Liver (tissue), 3 donors: Measurements from ENCODE around the gene ZNF587B.

Source experiments
- EGR1 ChIP-seq, 2 donors: IDR thresholded peaks; 2 replicates each; pipeline ENCODE4 v1.6.1; 2016 to 2018; ENCODE audit warnings: antibody characterized with exemption in 2 of 2, low read depth in 2 of 2
- RAD21 ChIP-seq, 2 donors: IDR thresholded peaks; 2 replicates each; pipeline ENCODE4 v1.6.1; 2016; ENCODE audit warnings: antibody characterized with exemption in 2 of 2, mild to moderate bottlenecking in 2 of 2
- RXRA ChIP-seq, 2 donors: IDR thresholded peaks; 2 replicates each; pipeline ENCODE4 v1.6.1; 2017 to 2018; ENCODE audit warnings: antibody characterized with exemption in 2 of 2, mild to moderate bottlenecking in 1 of 2
- SP1 ChIP-seq: IDR thresholded peaks from 2 replicates; pipeline ENCODE4 v1.6.1; 2018; ENCODE audit warnings: antibody characterized with exemption, mild to moderate bottlenecking
- YY1 ChIP-seq: IDR thresholded peaks from 2 replicates; pipeline ENCODE4 v1.6.1; 2016; ENCODE audit warnings: antibody characterized with exemption, mild to moderate bottlenecking
- TF ChIP-seq, protein P1 (sequence below): fragments of 150-350 bp; IDR thresholded peaks from 2 replicates; pipeline ENCODE4 v1.5.1; 2017; ENCODE audit warnings: improper control_type of control experiment, low read depth, low read length; ENCODE audit not compliant: missing input control
- TF ChIP-seq, protein P2 (sequence below): IDR thresholded peaks from 2 replicates; pipeline ENCODE4 v1.6.1; 2016; ENCODE audit warnings: antibody characterized with exemption
- TF ChIP-seq, protein P3 (sequence below): IDR thresholded peaks from 2 replicates; pipeline ENCODE4 v1.6.1; 2016; ENCODE audit warnings: antibody characterized with exemption
- TF ChIP-seq, protein P4 (sequence below): IDR thresholded peaks from 2 replicates; pipeline ENCODE4 v1.6.1; 2016; ENCODE audit warnings: antibody characterized with exemption, mild to moderate bottlenecking
- donor health status: healthy.
- donor health status: healthy.

DNA sequence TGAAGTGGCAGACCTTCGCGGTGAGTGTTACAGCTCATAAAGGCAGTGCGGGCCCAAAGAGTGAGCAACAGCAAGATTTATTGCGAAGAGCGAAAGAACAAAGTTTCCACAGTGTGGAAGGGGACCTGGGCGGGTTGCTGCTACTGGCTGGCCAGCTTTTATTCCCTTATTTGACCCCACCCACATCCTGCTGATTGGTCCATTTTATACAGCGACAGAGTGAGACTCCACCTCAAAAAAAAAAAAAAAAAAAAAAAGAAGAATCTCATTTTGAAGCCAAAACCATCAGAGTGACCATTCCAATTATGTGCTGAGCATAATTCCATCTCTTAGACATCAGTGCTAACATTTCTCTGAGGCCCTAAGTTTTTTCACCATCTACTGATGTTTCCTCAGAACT lies 13.4 kb upstream of the ZNF587B start:
- TF ChIP-seq, protein P1, sequence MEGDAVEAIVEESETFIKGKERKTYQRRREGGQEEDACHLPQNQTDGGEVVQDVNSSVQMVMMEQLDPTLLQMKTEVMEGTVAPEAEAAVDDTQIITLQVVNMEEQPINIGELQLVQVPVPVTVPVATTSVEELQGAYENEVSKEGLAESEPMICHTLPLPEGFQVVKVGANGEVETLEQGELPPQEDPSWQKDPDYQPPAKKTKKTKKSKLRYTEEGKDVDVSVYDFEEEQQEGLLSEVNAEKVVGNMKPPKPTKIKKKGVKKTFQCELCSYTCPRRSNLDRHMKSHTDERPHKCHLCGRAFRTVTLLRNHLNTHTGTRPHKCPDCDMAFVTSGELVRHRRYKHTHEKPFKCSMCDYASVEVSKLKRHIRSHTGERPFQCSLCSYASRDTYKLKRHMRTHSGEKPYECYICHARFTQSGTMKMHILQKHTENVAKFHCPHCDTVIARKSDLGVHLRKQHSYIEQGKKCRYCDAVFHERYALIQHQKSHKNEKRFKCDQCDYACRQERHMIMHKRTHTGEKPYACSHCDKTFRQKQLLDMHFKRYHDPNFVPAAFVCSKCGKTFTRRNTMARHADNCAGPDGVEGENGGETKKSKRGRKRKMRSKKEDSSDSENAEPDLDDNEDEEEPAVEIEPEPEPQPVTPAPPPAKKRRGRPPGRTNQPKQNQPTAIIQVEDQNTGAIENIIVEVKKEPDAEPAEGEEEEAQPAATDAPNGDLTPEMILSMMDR: no peak
- TF ChIP-seq EGR1 (IDR thresholded peaks at IDR 0.05; ENCODE audit: low read depth in 2 of 2) (no peak), RAD21 (IDR thresholded peaks at IDR 0.05) (no peak), YY1 (no peak), RXRA (IDR thresholded peaks at IDR 0.05) (no peak), SP1 (no peak)
- TF ChIP-seq, protein P2, sequence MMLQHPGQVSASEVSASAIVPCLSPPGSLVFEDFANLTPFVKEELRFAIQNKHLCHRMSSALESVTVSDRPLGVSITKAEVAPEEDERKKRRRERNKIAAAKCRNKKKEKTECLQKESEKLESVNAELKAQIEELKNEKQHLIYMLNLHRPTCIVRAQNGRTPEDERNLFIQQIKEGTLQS: no peak
- TF ChIP-seq, protein P3, sequence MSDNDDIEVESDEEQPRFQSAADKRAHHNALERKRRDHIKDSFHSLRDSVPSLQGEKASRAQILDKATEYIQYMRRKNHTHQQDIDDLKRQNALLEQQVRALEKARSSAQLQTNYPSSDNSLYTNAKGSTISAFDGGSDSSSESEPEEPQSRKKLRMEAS: no peak
- TF ChIP-seq, protein P4, sequence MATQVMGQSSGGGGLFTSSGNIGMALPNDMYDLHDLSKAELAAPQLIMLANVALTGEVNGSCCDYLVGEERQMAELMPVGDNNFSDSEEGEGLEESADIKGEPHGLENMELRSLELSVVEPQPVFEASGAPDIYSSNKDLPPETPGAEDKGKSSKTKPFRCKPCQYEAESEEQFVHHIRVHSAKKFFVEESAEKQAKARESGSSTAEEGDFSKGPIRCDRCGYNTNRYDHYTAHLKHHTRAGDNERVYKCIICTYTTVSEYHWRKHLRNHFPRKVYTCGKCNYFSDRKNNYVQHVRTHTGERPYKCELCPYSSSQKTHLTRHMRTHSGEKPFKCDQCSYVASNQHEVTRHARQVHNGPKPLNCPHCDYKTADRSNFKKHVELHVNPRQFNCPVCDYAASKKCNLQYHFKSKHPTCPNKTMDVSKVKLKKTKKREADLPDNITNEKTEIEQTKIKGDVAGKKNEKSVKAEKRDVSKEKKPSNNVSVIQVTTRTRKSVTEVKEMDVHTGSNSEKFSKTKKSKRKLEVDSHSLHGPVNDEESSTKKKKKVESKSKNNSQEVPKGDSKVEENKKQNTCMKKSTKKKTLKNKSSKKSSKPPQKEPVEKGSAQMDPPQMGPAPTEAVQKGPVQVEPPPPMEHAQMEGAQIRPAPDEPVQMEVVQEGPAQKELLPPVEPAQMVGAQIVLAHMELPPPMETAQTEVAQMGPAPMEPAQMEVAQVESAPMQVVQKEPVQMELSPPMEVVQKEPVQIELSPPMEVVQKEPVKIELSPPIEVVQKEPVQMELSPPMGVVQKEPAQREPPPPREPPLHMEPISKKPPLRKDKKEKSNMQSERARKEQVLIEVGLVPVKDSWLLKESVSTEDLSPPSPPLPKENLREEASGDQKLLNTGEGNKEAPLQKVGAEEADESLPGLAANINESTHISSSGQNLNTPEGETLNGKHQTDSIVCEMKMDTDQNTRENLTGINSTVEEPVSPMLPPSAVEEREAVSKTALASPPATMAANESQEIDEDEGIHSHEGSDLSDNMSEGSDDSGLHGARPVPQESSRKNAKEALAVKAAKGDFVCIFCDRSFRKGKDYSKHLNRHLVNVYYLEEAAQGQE: no peak
